Neural cell (in vitro differentiated cells): ENCODE results near the gene GPR65. TPM values are rescaled to one million over a fixed set of nuclear protein-coding genes. Genes with fewer than 3 reads are reported as not detected.

Source experiments
- H2AFZ ChIP-seq: fragments of 200-600, 300-800 bp; sonication (generic), shearing (Covaris generic); 2 replicates; pipeline ENCODE4 v1.6.0; 2014; ENCODE audit warnings: low read depth, mild to moderate bottlenecking, antibody characterized with exemption, low read length, moderate library complexity
- H3F3A ChIP-seq: fragments of 200-600 bp; shearing (Covaris generic); 2 replicates; pipeline ENCODE4 v1.6.1; 2016; ENCODE audit warnings: mild to moderate bottlenecking, moderate library complexity, mixed read lengths, antibody characterized with exemption, low read length; ENCODE audit not compliant: insufficient read depth, poor library complexity, severe bottlenecking
- H3K27ac ChIP-seq: fragments of 200-600, 300-800 bp; sonication (generic), shearing (Covaris generic); 2 replicates; pipeline ENCODE4 v1.5.1; 2014; ENCODE audit warnings: mild to moderate bottlenecking, low read length, moderate library complexity
- H3K27me3 ChIP-seq: fragments of 300-800, 200-600 bp; sonication (generic), shearing (Covaris generic); 2 replicates; pipeline ENCODE4 v1.6.0; 2014; ENCODE audit warnings: mild to moderate bottlenecking, low read depth, low read length, moderate library complexity; ENCODE audit not compliant: insufficient read depth
- H3K36me3 ChIP-seq: fragments of 300-800, 200-600 bp; sonication (generic), shearing (Covaris generic); 2 replicates; pipeline ENCODE4 v1.5.1; 2014; ENCODE audit warnings: mild to moderate bottlenecking, antibody characterized with exemption, low read length, moderate library complexity; ENCODE audit not compliant: insufficient read depth
- H3K4me2 ChIP-seq: fragments of 300-800, 200-600 bp; sonication (generic), shearing (Covaris generic); 2 replicates; pipeline ENCODE4 v1.6.0; 2014; ENCODE audit warnings: mild to moderate bottlenecking, low read length
- H3K4me3 ChIP-seq: fragments of 300-800, 200-600 bp; sonication (generic), shearing (Covaris generic); 2 replicates; pipeline ENCODE4 v1.5.1; 2014; ENCODE audit warnings: mild to moderate bottlenecking, low read length, moderate library complexity
- H3K79me2 ChIP-seq: fragments of 200-600 bp; shearing (Covaris generic); replicated peaks from 2 replicates; pipeline ENCODE4 v1.6.0; 2014; ENCODE audit warnings: mild to moderate bottlenecking, low read length, moderate library complexity; ENCODE audit not compliant: insufficient read depth
- H3K9ac ChIP-seq: fragments of 300-800, 200-600 bp; sonication (generic), shearing (Covaris generic); 2 replicates; pipeline ENCODE4 v1.6.1; 2016; ENCODE audit warnings: mild to moderate bottlenecking, low read length, mixed read lengths
- H3K9me2 ChIP-seq: fragments of 200-600 bp; shearing (Covaris generic); 2 replicates; pipeline ENCODE4 v1.6.1; 2016; ENCODE audit warnings: mild to moderate bottlenecking, low read length, mixed read lengths; ENCODE audit not compliant: insufficient read depth
- H3K9me3 ChIP-seq: fragments of 200-600, 300-800 bp; sonication (generic), shearing (Covaris generic); 2 replicates; pipeline ENCODE4 v1.6.1; 2016; ENCODE audit warnings: mild to moderate bottlenecking, mixed run types, low read length, moderate library complexity, mixed read lengths
- H4K20me1 ChIP-seq: fragments of 200-600 bp; shearing (Covaris generic); 2 replicates; pipeline ENCODE4 v1.6.1; 2016; ENCODE audit warnings: mild to moderate bottlenecking, mixed run types; ENCODE audit not compliant: insufficient read depth
- EP300 ChIP-seq: fragments of 450-650 bp; conservative IDR thresholded peaks from 2 replicates; pipeline ENCODE4 v1.6.1; 2014; ENCODE audit warnings: antibody characterized with exemption, mild to moderate bottlenecking, moderate library complexity; ENCODE audit not compliant: poor library complexity, severe bottlenecking
- EZH2 ChIP-seq: fragments of 200-600, 300-800 bp; shearing (Covaris generic), sonication (generic); IDR thresholded peaks from 2 replicates; pipeline ENCODE4 v1.6.1; 2014; ENCODE audit warnings: antibody characterized with exemption, low read length, borderline replicate concordance, mild to moderate bottlenecking; ENCODE audit not compliant: insufficient read depth, poor library complexity, severe bottlenecking
- MXI1 ChIP-seq: fragments of 450-650 bp; conservative IDR thresholded peaks from 2 replicates; pipeline ENCODE4 v1.6.1; 2014; ENCODE audit warnings: antibody characterized with exemption, mild to moderate bottlenecking; ENCODE audit not compliant: poor library complexity, severe bottlenecking
- POLR2AphosphoS5 ChIP-seq: IDR thresholded peaks from 2 replicates; pipeline ENCODE4 v1.6.1; 2012
- RAD21 ChIP-seq: fragments of 450-650 bp; conservative IDR thresholded peaks from 2 replicates; pipeline ENCODE4 v1.6.1; 2014; ENCODE audit warnings: antibody characterized with exemption, mild to moderate bottlenecking, moderate library complexity
- SMC3 ChIP-seq: fragments of 450-650 bp; conservative IDR thresholded peaks from 2 replicates; pipeline ENCODE4 v1.6.1; 2014; ENCODE audit warnings: antibody characterized with exemption, mild to moderate bottlenecking, moderate library complexity; ENCODE audit not compliant: poor library complexity
- TAF1 ChIP-seq: IDR thresholded peaks from 2 replicates; pipeline ENCODE4 v1.6.1; 2012; ENCODE audit warnings: low read depth
- polyA plus RNA-seq: library from polyadenylated mRNA; depleted of rRNA; stranded (reverse); fragments of >200 nt; gene quantifications from 2 replicates; pipeline ENCODE4 v1.2.3, GENCODE V29; 2014
- TF ChIP-seq, protein P1 (sequence below): IDR thresholded peaks from 2 replicates; pipeline ENCODE4 v1.6.1; 2012; ENCODE audit warnings: borderline replicate concordance
- TF ChIP-seq, protein P2 (sequence below): fragments of 450-650 bp; IDR thresholded peaks from 2 replicates; pipeline ENCODE4 v1.5.1; 2014; ENCODE audit warnings: antibody characterized with exemption, mild to moderate bottlenecking, moderate library complexity; ENCODE audit not compliant: poor library complexity, severe bottlenecking

The GPR65 gene
- polyA plus RNA-seq, 1 donor from 2014 or later = not detected

DNA sequence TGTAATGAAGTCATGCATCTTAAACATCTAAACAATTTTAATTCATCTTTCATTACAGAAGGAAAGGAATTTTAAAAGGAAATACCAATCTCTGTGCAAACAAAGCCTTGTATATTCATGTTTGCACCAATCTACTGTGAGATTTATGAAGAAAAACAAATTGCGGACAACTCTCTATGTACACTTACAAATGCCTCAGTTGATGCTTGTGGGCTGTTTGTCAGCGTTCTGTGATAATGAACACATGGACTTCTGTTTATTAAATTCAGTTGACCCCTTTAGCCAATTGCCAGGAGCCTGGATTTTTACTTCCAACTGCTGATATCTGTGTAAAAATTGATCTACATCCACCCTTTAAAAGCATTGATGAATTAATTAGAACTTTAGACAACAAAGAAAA, 5.4 kb downstream of the GPR65 start:
- TF ChIP-seq, protein P1, sequence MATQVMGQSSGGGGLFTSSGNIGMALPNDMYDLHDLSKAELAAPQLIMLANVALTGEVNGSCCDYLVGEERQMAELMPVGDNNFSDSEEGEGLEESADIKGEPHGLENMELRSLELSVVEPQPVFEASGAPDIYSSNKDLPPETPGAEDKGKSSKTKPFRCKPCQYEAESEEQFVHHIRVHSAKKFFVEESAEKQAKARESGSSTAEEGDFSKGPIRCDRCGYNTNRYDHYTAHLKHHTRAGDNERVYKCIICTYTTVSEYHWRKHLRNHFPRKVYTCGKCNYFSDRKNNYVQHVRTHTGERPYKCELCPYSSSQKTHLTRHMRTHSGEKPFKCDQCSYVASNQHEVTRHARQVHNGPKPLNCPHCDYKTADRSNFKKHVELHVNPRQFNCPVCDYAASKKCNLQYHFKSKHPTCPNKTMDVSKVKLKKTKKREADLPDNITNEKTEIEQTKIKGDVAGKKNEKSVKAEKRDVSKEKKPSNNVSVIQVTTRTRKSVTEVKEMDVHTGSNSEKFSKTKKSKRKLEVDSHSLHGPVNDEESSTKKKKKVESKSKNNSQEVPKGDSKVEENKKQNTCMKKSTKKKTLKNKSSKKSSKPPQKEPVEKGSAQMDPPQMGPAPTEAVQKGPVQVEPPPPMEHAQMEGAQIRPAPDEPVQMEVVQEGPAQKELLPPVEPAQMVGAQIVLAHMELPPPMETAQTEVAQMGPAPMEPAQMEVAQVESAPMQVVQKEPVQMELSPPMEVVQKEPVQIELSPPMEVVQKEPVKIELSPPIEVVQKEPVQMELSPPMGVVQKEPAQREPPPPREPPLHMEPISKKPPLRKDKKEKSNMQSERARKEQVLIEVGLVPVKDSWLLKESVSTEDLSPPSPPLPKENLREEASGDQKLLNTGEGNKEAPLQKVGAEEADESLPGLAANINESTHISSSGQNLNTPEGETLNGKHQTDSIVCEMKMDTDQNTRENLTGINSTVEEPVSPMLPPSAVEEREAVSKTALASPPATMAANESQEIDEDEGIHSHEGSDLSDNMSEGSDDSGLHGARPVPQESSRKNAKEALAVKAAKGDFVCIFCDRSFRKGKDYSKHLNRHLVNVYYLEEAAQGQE = no peak
- TF ChIP-seq POLR2AphosphoS5 = no peak
- no peak for TF ChIP-seq TAF1
- no peak for TF ChIP-seq MXI1
- no peak for TF ChIP-seq RAD21
- TF ChIP-seq SMC3 = no peak
- TF ChIP-seq EZH2 = no peak
- TF ChIP-seq, protein P2, sequence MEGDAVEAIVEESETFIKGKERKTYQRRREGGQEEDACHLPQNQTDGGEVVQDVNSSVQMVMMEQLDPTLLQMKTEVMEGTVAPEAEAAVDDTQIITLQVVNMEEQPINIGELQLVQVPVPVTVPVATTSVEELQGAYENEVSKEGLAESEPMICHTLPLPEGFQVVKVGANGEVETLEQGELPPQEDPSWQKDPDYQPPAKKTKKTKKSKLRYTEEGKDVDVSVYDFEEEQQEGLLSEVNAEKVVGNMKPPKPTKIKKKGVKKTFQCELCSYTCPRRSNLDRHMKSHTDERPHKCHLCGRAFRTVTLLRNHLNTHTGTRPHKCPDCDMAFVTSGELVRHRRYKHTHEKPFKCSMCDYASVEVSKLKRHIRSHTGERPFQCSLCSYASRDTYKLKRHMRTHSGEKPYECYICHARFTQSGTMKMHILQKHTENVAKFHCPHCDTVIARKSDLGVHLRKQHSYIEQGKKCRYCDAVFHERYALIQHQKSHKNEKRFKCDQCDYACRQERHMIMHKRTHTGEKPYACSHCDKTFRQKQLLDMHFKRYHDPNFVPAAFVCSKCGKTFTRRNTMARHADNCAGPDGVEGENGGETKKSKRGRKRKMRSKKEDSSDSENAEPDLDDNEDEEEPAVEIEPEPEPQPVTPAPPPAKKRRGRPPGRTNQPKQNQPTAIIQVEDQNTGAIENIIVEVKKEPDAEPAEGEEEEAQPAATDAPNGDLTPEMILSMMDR = no peak
- TF ChIP-seq EP300 = no peak
- H3K9me2 ChIP-seq = no peaks in the 10 kb centered on the region
- H3K27me3 ChIP-seq = no peaks in the 10 kb centered on the region
- no peaks in the 10 kb centered on the region for H3K9me3 ChIP-seq
- H2AFZ ChIP-seq = no peak overlapping the region
- H3K9ac ChIP-seq = no peak overlapping the region
- H4K20me1 ChIP-seq = no peaks in the 10 kb centered on the region
- H3K4me2 ChIP-seq = no peak overlapping the region
- H3F3A ChIP-seq = no peaks in the 10 kb centered on the region
- no peak overlapping the region for H3K27ac ChIP-seq
- H3K4me3 ChIP-seq = no peak overlapping the region
- no peaks in the 10 kb centered on the region for H3K36me3 ChIP-seq
- no peaks in the 10 kb centered on the region for H3K79me2 ChIP-seq

DNA sequence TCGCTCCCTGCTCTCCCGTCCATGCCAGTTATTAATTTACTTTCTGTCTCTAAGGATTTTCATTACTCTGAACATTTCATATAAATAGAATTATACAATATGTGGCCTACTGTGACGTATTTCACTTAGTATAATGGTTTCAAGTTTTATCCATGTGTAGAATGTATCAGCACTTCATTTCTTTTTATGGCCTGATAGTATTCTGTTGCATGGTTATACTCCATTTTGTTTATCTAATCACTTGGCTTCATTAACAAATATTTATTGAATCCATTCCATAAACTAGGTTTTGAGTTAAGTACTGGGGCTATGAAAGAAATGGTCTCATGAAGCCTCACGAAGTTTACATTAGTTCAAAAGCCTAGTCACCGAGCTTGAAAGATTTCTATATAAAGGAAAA, 7.6 kb downstream of the GPR65 start:
- Histone ChIP-seq H3K9ac (no peak overlapping the region), H3K79me2 (no peaks in the 10 kb centered on the region), H2AFZ (no peak overlapping the region), H3K36me3 (no peaks in the 10 kb centered on the region), H3K27ac (no peak overlapping the region), H3F3A (no peaks in the 10 kb centered on the region), H3K27me3 (no peaks in the 10 kb centered on the region), H3K9me2 (no peaks in the 10 kb centered on the region), H3K9me3 (no peaks in the 10 kb centered on the region), H3K4me2 (no peak overlapping the region), H3K4me3 (no peak overlapping the region), H4K20me1 (no peaks in the 10 kb centered on the region)
- TF ChIP-seq EZH2 = no peak
- TF ChIP-seq, protein P1 = no peak
- TF ChIP-seq TAF1 = no peak
- no peak for TF ChIP-seq RAD21
- TF ChIP-seq MXI1 = no peak
- TF ChIP-seq, protein P2 = no peak
- TF ChIP-seq EP300 = no peak
- TF ChIP-seq POLR2AphosphoS5 = no peak
- TF ChIP-seq SMC3 = no peak
